Mesendoderm (in vitro differentiated cells): ENCODE results near the gene KRTAP12-4.

Experiments used
- DNase-seq: peaks from one replicate; pipeline ENCODE4 v3.0.0; 2013
- H2AK5ac ChIP-seq: 2 replicates; pipeline ENCODE4 v1.6.1; 2013; ENCODE audit warnings: low read length, inconsistent platforms
- H2BK120ac ChIP-seq: 2 replicates; pipeline ENCODE4 v1.6.1; 2013; ENCODE audit warnings: low read depth, mild to moderate bottlenecking, low read length, moderate library complexity, mixed read lengths
- H2BK15ac ChIP-seq: replicated peaks from 2 replicates; pipeline ENCODE4 v1.6.1; 2013; ENCODE audit warnings: low read depth, mild to moderate bottlenecking, moderate library complexity
- H2BK5ac ChIP-seq: 2 replicates; pipeline ENCODE4 v1.6.1; 2013; ENCODE audit warnings: low read length, inconsistent platforms
- H3K18ac ChIP-seq: 2 replicates; pipeline ENCODE4 v1.6.1; 2013; ENCODE audit warnings: mild to moderate bottlenecking, low read length, mixed read lengths
- H3K23ac ChIP-seq: one replicate; pipeline ENCODE4 v1.6.1; 2013; ENCODE audit warnings: low read length
- H3K27ac ChIP-seq: 2 replicates; pipeline ENCODE4 v1.5.1; 2013; ENCODE audit warnings: low read depth, mild to moderate bottlenecking, inconsistent platforms, low read length, moderate library complexity
- H3K27me3 ChIP-seq: 2 replicates; pipeline ENCODE4 v1.6.1; 2013; ENCODE audit warnings: low read length, control low read depth, mild to moderate bottlenecking, inconsistent platforms; ENCODE audit not compliant: insufficient read depth, poor library complexity
- H3K36me3 ChIP-seq: 2 replicates; pipeline ENCODE4 v1.6.1; 2013; ENCODE audit warnings: low read length, inconsistent platforms; ENCODE audit not compliant: control insufficient read depth, insufficient read depth
- H3K4ac ChIP-seq: one replicate; pipeline ENCODE4 v1.6.1; 2013; ENCODE audit warnings: low read depth, mild to moderate bottlenecking, low read length, moderate library complexity
- H3K4me1 ChIP-seq: 2 replicates; pipeline ENCODE4 v1.6.1; 2013; ENCODE audit warnings: low read depth, low read length, inconsistent platforms; ENCODE audit not compliant: control insufficient read depth
- H3K4me2 ChIP-seq: 2 replicates; pipeline ENCODE4 v1.6.1; 2013; ENCODE audit warnings: low read length
- H3K4me3 ChIP-seq: 2 replicates; pipeline ENCODE4 v1.5.1; 2013; ENCODE audit warnings: mild to moderate bottlenecking, low read length
- H3K56ac ChIP-seq: one replicate; pipeline ENCODE4 v1.6.1; 2013; ENCODE audit warnings: low read length
- H3K79me1 ChIP-seq: 2 replicates; pipeline ENCODE4 v1.6.1; 2013; ENCODE audit warnings: low read length, inconsistent platforms
- H3K79me2 ChIP-seq: 2 replicates; pipeline ENCODE4 v1.6.1; 2013; ENCODE audit warnings: mild to moderate bottlenecking, low read length; ENCODE audit not compliant: control insufficient read depth, insufficient read depth
- H3K9ac ChIP-seq: 2 replicates; pipeline ENCODE4 v1.6.1; 2013; ENCODE audit warnings: low read length, inconsistent platforms
- H4K5ac ChIP-seq: one replicate; pipeline ENCODE4 v1.6.1; 2013; ENCODE audit warnings: low read length
- H4K8ac ChIP-seq: one replicate; pipeline ENCODE4 v1.6.1; 2013; ENCODE audit warnings: low read depth, mild to moderate bottlenecking, control low read depth, low read length, moderate library complexity
- WGBS: extraction: QIAGEN DNeasy Blood & Tissue Kit; methylation state at CpG from one replicate; pipeline ENCODE4 v1.1.7; 2013; ENCODE audit warnings: low lambda C conversion rate, missing lambda C conversion rate; ENCODE audit not compliant: insufficient coverage; ENCODE audit errors: extremely low coverage; 5-methylcytosine and 5-hydroxymethylcytosine counted together

Gene KRTAP12-4

DNA sequence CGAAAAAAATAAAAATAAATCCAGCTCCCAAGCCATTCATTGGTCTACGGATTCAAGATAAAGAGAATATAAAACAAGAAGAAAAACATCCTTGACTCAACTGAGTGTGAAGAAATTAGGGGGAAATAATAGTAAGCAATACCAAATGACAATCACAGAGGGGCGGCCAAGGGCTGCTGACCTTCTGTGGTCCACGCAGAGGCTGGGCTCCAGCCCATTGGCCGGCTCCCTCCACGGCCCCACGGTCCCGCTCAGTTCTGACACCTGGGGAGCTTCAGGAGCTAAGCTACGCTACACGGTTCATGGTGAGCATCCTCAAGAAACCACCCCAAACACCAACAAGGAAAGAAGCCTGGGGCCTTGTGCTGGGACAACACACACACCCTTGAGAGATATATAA, 42.1 kb upstream of the KRTAP12-4 start:
- no peak overlapping the region for H3K4me2 ChIP-seq
- no peak overlapping the region for H2AK5ac ChIP-seq
- no peak overlapping the region for H2BK120ac ChIP-seq
- H3K36me3 ChIP-seq = no peaks in the 10 kb centered on the region
- H3K27me3 ChIP-seq = no peaks in the 10 kb centered on the region
- H3K56ac ChIP-seq = peak overlapping the region; percentile 15
- no peak overlapping the region for H3K4me3 ChIP-seq
- no peak overlapping the region for H3K4ac ChIP-seq
- H3K23ac ChIP-seq = no peak overlapping the region
- H3K27ac ChIP-seq = no peak overlapping the region
- peaks cover 7% of the 10 kb centered on the region for H3K4me1 ChIP-seq
- no peak overlapping the region for H4K8ac ChIP-seq
- H2BK5ac ChIP-seq = no peak overlapping the region
- no peaks in the 10 kb centered on the region for H3K79me1 ChIP-seq
- no peak overlapping the region for H2BK15ac ChIP-seq
- peaks cover 2% of the 10 kb centered on the region for H3K79me2 ChIP-seq
- no peak for DNase-seq
- H3K9ac ChIP-seq = no peak overlapping the region
- no CpG with 5 or more reads among the region's 10 CpGs for WGBS
- H4K5ac ChIP-seq = no peak overlapping the region
- no peak overlapping the region for H3K18ac ChIP-seq

DNA sequence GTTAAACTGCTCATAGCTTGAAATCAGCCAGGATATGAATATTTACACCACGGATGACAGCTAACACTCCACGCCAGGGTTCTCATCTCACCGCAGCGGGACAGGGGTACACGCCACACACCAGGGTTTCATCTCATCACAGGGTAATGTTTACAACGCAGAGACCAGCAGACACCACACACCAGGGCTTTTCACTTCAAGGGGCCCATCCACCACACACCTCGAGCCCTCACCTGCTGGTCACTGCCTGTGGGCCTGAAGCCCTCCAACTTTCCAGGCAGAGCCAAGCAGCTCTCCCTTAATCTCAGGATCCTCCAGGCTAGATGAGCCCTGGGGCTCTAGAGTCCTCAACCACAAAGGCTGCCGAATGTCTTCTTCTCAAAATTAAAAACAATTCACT, 41.2 kb upstream of the KRTAP12-4 start:
- H2AK5ac ChIP-seq = peak overlapping the region; percentile 65
- no peaks in the 10 kb centered on the region for H3K79me1 ChIP-seq
- no peak overlapping the region for H2BK5ac ChIP-seq
- no peak overlapping the region for H4K5ac ChIP-seq
- WGBS = no CpG with 5 or more reads among the region's 8 CpGs
- no peaks in the 10 kb centered on the region for H3K36me3 ChIP-seq
- H3K79me2 ChIP-seq = peaks cover 2% of the 10 kb centered on the region
- no peak overlapping the region for H3K9ac ChIP-seq
- H3K4me3 ChIP-seq = no peak overlapping the region
- H2BK15ac ChIP-seq = no peak overlapping the region
- H2BK120ac ChIP-seq = no peak overlapping the region
- H3K27ac ChIP-seq = no peak overlapping the region
- DNase-seq = no peak
- peak overlapping the region; percentile 64 for H3K56ac ChIP-seq
- H3K4me2 ChIP-seq = no peak overlapping the region
- H3K23ac ChIP-seq = no peak overlapping the region
- no peak overlapping the region for H3K4ac ChIP-seq
- H3K4me1 ChIP-seq = peaks cover 7% of the 10 kb centered on the region
- H4K8ac ChIP-seq = no peak overlapping the region
- peak overlapping the region; percentile 18 for H3K18ac ChIP-seq
- H3K27me3 ChIP-seq = no peaks in the 10 kb centered on the region

DNA sequence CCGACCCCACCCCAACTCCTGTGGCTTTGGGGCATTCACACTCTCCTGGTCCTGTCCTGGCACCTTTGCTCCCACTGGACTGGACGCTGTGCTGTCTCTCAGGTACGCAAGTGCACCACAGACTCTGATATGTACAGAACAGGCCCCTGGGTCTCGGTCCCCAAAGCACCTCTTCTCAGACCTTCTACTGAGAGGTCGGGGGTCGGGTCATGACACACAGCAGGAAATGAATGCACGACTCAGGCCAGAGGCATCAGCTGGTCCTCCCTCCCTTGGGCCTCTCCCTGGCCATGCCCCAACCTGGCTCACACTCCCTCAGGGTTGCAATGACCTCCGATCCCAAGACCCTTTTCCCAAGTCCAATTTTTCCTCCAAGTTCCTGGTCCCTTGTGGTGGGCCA, 40.7 kb upstream of the KRTAP12-4 start:
- no peak overlapping the region for H3K18ac ChIP-seq
- H2BK15ac ChIP-seq = no peak overlapping the region
- WGBS = no CpG with 5 or more reads among the region's 8 CpGs
- H2BK5ac ChIP-seq = no peak overlapping the region
- H4K5ac ChIP-seq = no peak overlapping the region
- DNase-seq = no peak
- no peaks in the 10 kb centered on the region for H3K36me3 ChIP-seq
- no peak overlapping the region for H3K23ac ChIP-seq
- no peaks in the 10 kb centered on the region for H3K79me1 ChIP-seq
- H3K4me3 ChIP-seq = no peak overlapping the region
- H3K79me2 ChIP-seq = peaks cover 2% of the 10 kb centered on the region
- peaks cover 7% of the 10 kb centered on the region for H3K4me1 ChIP-seq
- no peak overlapping the region for H3K56ac ChIP-seq
- H4K8ac ChIP-seq = no peak overlapping the region
- H3K27ac ChIP-seq = no peak overlapping the region
- no peak overlapping the region for H2AK5ac ChIP-seq
- H3K9ac ChIP-seq = no peak overlapping the region
- H2BK120ac ChIP-seq = no peak overlapping the region
- H3K4ac ChIP-seq = no peak overlapping the region
- H3K27me3 ChIP-seq = no peaks in the 10 kb centered on the region
- H3K4me2 ChIP-seq = no peak overlapping the region

DNA sequence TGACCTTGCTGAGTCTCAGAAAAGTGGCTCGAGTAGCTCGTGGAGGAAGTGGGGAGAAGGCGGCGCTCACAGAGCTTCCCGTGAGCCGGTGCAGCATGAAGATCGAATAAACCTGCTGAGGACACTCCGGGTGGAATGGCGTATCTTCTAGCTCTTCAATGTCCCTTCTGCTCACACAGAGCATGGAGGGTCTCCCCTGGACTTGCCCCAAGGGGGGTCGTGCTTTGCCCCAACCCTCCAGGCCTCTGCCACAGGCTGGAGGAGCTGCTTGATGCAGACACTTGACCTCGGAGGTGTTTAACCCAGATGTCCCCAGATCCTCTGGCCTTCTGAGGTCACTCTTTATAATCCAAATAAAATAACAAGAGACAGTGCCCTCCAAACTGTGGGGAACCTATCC, 40.3 kb upstream of the KRTAP12-4 start:
- H3K79me1 ChIP-seq = no peaks in the 10 kb centered on the region
- no peak overlapping the region for H3K4me2 ChIP-seq
- no peaks in the 10 kb centered on the region for H3K36me3 ChIP-seq
- H3K4ac ChIP-seq = no peak overlapping the region
- no peak overlapping the region for H3K4me3 ChIP-seq
- no CpG with 5 or more reads among the region's 11 CpGs for WGBS
- no peak overlapping the region for H2AK5ac ChIP-seq
- H2BK15ac ChIP-seq = no peak overlapping the region
- H2BK120ac ChIP-seq = no peak overlapping the region
- no peaks in the 10 kb centered on the region for H3K27me3 ChIP-seq
- peaks cover 7% of the 10 kb centered on the region for H3K4me1 ChIP-seq
- H3K56ac ChIP-seq = no peak overlapping the region
- no peak overlapping the region for H3K18ac ChIP-seq
- H4K5ac ChIP-seq = no peak overlapping the region
- H3K9ac ChIP-seq = no peak overlapping the region
- no peak for DNase-seq
- no peak overlapping the region for H3K27ac ChIP-seq
- H3K79me2 ChIP-seq = peaks cover 2% of the 10 kb centered on the region
- no peak overlapping the region for H2BK5ac ChIP-seq
- no peak overlapping the region for H4K8ac ChIP-seq
- no peak overlapping the region for H3K23ac ChIP-seq

DNA sequence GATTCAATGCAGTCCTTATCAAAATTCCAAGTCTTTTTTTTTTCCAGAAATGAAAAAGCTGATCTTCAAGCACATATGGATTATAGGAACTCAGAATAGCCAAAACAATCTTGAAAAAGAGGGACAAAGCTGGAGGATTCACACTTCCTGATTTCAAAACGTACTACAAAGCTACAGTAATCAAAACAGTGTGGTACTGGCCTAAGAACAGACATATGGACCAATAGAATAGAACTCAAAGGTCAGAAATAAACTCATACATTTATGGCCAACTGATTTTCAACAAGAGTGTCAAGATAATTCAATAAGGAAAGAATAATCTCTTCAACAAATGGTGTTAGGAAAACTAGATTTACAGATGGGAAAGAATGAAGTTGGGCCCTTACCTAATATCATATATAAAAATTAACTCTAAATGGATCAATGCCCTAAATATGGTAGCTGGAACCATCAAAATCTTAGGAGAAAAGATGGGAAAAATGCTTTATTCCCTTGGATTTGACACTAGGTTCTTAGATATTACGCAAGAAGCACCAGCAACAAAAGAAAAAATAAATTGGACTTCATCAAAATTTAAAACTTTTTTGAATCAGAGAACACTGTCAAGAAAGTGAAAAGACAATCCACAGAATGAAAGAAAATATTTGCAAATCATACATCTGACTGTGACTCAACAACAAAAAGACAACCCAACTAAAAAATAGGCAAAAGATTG, 38.5 kb upstream of the KRTAP12-4 start:
- Histone ChIP-seq H4K5ac (no peak overlapping the region), H3K4me1 (peaks cover 3% of the 10 kb centered on the region), H4K8ac (no peak overlapping the region), H2BK15ac (no peak overlapping the region), H3K79me2 (peaks cover 2% of the 10 kb centered on the region), H2AK5ac (no peak overlapping the region), H3K18ac (no peak overlapping the region), H3K36me3 (no peaks in the 10 kb centered on the region), H3K23ac (no peak overlapping the region), H3K9ac (no peak overlapping the region), H3K4ac (no peak overlapping the region), H3K56ac (no peak overlapping the region), H2BK5ac (no peak overlapping the region), H3K27me3 (no peaks in the 10 kb centered on the region), H3K4me3 (no peak overlapping the region), H3K4me2 (no peak overlapping the region), H2BK120ac (no peak overlapping the region), H3K27ac (no peak overlapping the region), H3K79me1 (no peaks in the 10 kb centered on the region)
- DNase-seq = no peak
- WGBS = no CpG with 5 or more reads among the region's 2 CpGs

DNA sequence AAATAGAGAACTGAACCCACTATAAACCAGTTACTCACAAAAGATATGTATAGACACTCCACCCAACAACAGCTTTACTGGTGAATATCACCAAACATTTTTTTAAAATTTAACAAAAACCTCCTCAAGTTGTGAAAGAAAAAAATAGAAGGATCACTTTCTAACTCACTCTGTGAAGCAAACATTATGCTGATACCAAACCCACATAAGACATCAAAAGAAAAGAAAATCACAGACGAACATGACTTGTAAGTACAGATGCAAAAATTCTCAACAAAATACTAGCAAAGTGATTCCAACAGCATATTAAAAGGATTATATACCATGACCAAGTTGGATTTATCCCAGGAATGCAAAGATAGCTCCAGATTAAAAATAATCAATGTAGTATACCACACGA, 37.2 kb upstream of the KRTAP12-4 start:
- no CpG with 5 or more reads among the region's 2 CpGs for WGBS
- Histone ChIP-seq H3K9ac (no peak overlapping the region), H3K4me3 (no peak overlapping the region), H4K5ac (no peak overlapping the region), H3K36me3 (no peaks in the 10 kb centered on the region), H2BK5ac (no peak overlapping the region), H3K4me2 (no peak overlapping the region), H2BK120ac (no peak overlapping the region), H2AK5ac (no peak overlapping the region), H3K18ac (no peak overlapping the region), H3K56ac (no peak overlapping the region), H3K23ac (no peak overlapping the region), H2BK15ac (no peak overlapping the region), H3K4me1 (peaks cover 5% of the 10 kb centered on the region), H3K27ac (no peak overlapping the region), H3K79me1 (no peaks in the 10 kb centered on the region), H3K27me3 (no peaks in the 10 kb centered on the region), H3K79me2 (peaks cover 2% of the 10 kb centered on the region), H4K8ac (no peak overlapping the region), H3K4ac (no peak overlapping the region)
- no peak for DNase-seq
